ENCODE data around the gene ZBTB37. TPM values are rescaled to one million over a fixed set of nuclear protein-coding genes. Genes with fewer than 3 reads are reported as not detected.
A peak's percentile ranks its signal among the peaks of the same experiment; 100 is the strongest.

ZBTB37 gene
- total RNA-seq (10 to 100 TPM in 4 of 9 donors, 1 to 10 TPM in 5; 6.2 to 14.8 (median 8.3) TPM), polyA plus RNA-seq (1 to 10 TPM; 2.1 TPM)
- long read RNA-seq, donor 1, partial matches to known transcripts, result 1 of 3 reads
- long read RNA-seq, donor 1, other reads (novel, unspliced or antisense), result 2 of 3 reads
- long read RNA-seq, donor 2, partial matches to known transcripts, result 0 of 3 reads
- long read RNA-seq, donor 2, other reads (novel, unspliced or antisense), result 3 of 3 reads
- long read RNA-seq, donor 3, partial matches to known transcripts, result 0 of 4 reads
- long read RNA-seq, donor 3, other reads (novel, unspliced or antisense), result 4 of 4 reads

GRCh38 chr1:173868266-173869020, at the start of gene ZBTB37:
Gene ZBTB37 (plus strand): TSS chr1:173868380. CDS start chr1:173870226, 1,846 bp downstream.
- TF ChIP-seq CTCF (IDR thresholded peaks at IDR 0.05) (no peak), POLR2A (IDR thresholded peaks at IDR 0.05) (no peak)
- intact Hi-C loops (cut with DNase I), result loop anchor here in 5 of 10 donors (1.0 to 10.0 kb wide), 7 partner anchors 44 to 392 kb away; partner anchors contain the start of genes RC3H1 (in 4 of the 5), CENPL (in 2 of the 5), DARS2 (in 2 of the 5) and PRDX6 (in 2 of the 5)
- H3K4me1 ChIP-seq, result peaks cover 8 to 70% (median 48%) of the 10 kb centered on the region in 12 donors
- ATAC-seq, result peak; percentile 25 to 80 (median 70)
- peak within 1 kb of the TSS; percentile 47 to 95 (median 85) for H3K4me3 ChIP-seq
- DNase-seq, result peak; percentile 87 to 93 (median 90)
- WGBS, 4 donors, result 0 to 1% (median 1%) methylated on average over 35 to 53 of the region's 53 CpGs
- H3K36me3 ChIP-seq, result peaks cover 0 to 66% (median 47%) of the 10 kb centered on the region in 9 donors
- no peaks in the 10 kb centered on the region for H3K9me3 ChIP-seq
- H3K27me3 ChIP-seq, result no peaks in the 10 kb centered on the region
- H3K27ac ChIP-seq, result peak within 1 kb of the TSS; percentile 94 to 99 (median 98)

GRCh38 chr1:173818459-173818858, 49.7 kb upstream of the ZBTB37 start:
- H3K4me1 ChIP-seq, result peaks cover 0 to 16% (median 3%) of the 10 kb centered on the region in 12 donors
- no peak overlapping the region for H3K27ac ChIP-seq
- no peak for DNase-seq
- intact Hi-C loops (cut with DNase I), result no loop called here
- no peaks in the 10 kb centered on the region for H3K27me3 ChIP-seq
- WGBS, 4 donors, result 71 to 84% (median 77%) methylated on average over 1 of the region's 1 CpG
- no peak overlapping the region for H3K4me3 ChIP-seq
- ATAC-seq, result no peak
- H3K9me3 ChIP-seq, result no peaks in the 10 kb centered on the region
- TF ChIP-seq CTCF (IDR thresholded peaks at IDR 0.05) (no peak), POLR2A (IDR thresholded peaks at IDR 0.05) (no peak)
- H3K36me3 ChIP-seq, result peaks cover 0 to 9% (median 0%) of the 10 kb centered on the region in 9 donors

GRCh38 chr1:173821680-173822079, 46.5 kb upstream of the ZBTB37 start:
- DNase-seq (no peak), ATAC-seq (no peak)
- Histone ChIP-seq H3K4me3 (no peak overlapping the region), H3K4me1 (peaks cover 0 to 24% (median 8%) of the 10 kb centered on the region in 12 donors), H3K27ac (no peak overlapping the region), H3K36me3 (peaks cover 0 to 9% (median 0%) of the 10 kb centered on the region in 9 donors), H3K27me3 (no peaks in the 10 kb centered on the region), H3K9me3 (no peaks in the 10 kb centered on the region)
- intact Hi-C loops (cut with DNase I), result loop anchor here (5.0 to 10.0 kb wide), 6 partner anchors 104 to 1079 kb away; partner anchors contain the start of genes KLHL20 (in 1 of the 10) and PRDX6 (in 1 of the 10)
- WGBS, 4 donors, result 93 to 97% (median 94%) methylated on average over 4 of the region's 4 CpGs
- TF ChIP-seq CTCF (IDR thresholded peaks at IDR 0.05) (no peak), POLR2A (IDR thresholded peaks at IDR 0.05) (no peak)

All from heart left ventricle (tissue), 16 donors.